NCI-H524 (cell line): ENCODE results near the gene PITPNM1.
"Not testable (repeated sequence)": the region's sequence is repeated elsewhere in the genome, so short reads cannot be mapped to it uniquely, and the experiment has no call there.

Experiments used
- DNase-seq, 2 experiments: peaks; one replicate each; lab custom pipeline; 2025; lab: John Stamatoyannopoulos, UW

PITPNM1 gene

DNA sequence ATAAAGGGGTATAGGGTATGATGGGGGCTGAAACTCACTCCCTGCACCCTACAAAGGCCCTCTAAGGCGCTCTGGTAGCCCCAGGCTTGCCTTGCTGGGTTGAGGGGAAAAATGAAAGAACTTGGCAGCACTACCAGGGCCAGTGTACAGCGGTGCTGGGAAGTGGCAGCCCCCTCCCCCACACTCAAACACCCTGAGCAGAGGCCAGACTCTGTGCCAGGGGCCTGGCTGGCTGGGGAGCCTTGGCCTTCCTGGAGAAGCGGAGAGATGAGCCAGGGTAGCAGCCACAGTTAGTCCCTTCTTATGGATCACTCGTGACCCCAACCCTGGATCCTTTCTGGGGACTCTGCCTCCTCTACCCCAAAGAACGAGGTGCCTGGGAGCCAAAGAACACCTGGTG lies 38.8 kb downstream of the PITPNM1 start:
- DNase-seq, result no peak

DNA sequence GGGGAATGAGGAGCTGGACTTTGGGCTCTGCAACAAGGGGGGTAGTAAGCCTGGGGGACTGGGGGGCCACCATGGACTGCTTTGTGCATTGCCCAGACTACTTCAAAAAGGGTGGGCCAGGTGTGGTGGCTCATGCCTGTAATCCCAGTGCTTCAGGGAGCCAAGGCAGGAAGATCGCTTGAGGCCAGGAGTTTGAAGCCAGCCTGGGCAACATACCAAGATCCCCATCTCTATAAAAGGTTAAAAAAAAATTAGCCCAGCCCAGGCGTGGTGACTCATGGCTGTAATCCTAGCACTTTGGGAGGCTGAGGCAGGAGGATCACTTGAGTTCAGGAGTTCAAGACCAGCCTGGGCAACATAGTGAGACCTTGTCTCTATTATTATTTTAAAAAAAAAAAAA lies 39.6 kb downstream of the PITPNM1 start:
- DNase-seq, result not testable (repeated sequence)

DNA sequence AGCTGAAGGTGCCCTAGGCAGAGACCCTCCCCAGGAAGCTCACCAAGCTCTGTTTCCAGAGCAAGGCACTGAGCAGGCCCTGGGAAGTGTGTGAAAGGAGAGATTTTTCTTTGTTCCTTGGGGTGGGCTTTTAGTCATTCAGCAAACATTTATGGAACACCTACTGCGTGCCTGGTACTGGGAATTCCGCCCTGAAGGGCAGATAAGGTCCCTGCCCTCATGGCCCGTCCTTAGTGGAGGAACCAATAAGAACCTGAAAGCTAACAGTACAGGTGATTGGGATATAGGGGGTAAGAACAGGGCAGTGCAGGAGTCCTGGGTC lies 40.0 kb downstream of the PITPNM1 start:
- DNase-seq, result no peak

DNA sequence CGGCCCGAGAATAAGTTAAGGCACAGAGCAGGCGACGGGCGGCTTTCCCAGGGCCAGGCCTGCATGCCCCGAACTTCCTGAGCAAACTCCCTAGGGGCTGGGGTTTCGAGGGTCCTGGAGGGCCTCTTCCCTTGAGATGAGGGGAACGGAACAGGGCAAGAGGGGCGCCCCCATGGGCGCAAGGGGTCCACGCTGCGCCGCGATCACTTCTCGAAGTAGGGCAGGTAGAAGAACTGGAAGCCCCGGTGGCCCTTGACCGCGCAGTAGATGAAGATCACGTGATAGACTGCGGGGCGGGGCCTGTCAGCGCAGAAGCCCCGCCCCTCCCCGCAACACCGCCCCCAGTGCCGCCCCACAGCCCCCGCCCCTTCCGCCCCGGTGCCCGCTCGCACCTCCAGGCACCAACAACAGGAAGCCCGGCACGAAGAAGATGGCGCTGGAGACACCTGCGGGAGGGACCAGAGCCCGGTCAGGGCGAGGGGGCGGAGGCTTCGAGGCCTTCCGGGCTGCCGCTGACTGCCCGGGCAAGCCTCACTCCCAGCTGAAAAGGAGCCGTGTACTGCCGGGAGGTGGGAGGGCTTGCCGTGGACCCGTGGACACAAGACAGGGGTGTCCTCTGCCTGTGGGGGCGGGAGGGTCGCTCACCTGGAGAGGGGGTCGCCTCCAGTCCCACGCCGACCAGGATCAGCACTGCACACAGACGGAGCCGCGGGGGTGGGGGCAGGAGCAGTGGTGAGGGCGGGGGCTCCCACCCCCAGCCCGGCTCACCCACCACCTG lies 40.6 kb downstream of the PITPNM1 start:
- peak; percentile 49 to 69 for DNase-seq

DNA sequence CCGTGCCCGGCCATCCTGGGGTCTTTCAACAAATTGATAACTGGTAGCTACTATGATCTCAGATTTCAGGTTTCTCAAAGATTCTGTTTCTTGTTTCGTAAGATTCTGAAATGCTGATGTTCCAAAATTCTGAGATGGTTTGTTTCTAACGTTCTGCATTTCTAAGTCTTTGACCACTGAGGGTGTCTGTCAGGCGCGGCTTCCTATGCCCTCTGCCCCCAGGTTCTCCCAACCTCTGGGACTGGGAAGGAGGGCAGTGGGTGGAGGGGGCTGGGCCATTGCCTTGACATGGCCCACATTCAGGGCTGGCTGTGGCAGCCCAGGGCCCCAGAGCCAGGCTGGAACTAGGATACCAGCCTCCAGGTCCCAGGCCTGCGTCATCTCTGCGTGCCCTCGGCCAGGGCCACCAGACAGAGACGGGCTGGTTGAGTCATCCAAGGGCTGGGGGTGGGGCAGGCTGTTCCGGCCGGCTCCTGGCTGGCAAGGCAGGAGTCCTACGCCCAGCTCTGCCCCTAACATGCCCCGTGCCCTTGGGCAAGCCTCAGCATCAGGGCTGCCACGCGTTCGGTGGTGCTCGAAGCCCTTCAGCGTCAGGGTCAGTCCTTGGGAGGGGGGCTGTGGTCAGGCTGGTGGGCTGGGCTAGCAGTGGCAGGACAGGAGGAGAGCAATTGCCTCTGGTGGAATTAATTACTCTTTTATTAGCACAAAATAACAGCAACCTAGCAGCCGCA lies 41.3 kb downstream of the PITPNM1 start:
- DNase-seq, result no peak

DNA sequence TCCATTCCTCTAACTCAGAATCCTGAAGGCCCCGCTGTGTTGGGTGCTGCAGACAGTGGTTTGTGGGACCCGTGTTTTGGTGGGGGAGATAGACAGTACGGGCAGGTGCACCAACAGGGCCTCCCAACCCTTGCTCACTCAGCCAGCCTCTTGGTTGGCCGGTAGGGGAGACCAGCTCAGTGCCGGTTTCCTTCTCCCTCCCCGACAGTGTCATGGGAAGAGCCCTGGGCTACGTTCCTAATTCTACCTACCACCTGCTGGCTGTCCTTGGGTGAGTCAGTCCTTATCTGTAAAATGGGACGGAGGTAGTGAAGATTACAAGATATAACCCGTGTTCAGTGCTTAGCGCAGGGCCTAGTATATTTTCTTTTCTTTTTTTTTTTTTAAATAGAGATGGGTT lies 42.0 kb downstream of the PITPNM1 start:
- no peak for DNase-seq

DNA sequence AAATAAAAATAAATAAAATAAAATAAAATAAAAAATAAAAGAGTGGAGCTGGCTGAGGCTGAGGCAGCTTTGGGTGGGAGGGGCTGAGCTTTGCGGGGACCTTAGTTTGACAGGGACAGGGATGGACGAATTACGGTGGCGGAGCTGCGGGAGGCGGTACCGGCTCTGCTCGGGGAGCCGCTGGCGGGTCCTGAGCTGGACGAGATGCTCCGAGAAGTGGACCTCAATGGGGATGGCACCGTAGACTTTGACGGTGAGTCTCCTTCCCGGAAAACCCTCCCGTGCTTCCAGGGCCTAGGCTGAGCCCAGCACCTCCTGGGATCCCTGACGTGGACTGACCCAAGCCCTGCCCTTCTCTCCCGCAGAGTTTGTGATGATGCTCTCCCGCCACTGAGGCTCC lies 46.9 kb downstream of the PITPNM1 start:
- DNase-seq, result no peak

DNA sequence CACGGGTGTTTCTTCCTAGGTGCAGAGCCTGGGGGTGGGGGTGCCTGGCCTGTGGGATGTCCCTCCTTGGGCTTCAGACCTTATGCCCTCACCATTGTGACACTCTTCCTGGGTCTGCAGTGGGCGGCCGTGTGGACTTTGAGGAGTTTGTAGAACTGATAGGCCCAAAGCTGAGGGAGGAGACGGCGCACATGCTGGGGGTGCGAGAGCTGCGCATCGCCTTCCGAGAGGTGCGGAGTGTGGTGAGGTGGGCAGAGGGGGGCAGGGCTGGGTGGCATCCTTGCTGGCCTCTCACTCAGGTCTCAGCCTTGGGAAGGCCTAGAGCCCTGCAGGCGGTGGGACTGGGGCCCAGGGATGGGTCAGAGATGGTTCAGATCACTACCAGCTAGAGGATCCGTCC lies 47.7 kb downstream of the PITPNM1 start:
- DNase-seq, result no peak

DNA sequence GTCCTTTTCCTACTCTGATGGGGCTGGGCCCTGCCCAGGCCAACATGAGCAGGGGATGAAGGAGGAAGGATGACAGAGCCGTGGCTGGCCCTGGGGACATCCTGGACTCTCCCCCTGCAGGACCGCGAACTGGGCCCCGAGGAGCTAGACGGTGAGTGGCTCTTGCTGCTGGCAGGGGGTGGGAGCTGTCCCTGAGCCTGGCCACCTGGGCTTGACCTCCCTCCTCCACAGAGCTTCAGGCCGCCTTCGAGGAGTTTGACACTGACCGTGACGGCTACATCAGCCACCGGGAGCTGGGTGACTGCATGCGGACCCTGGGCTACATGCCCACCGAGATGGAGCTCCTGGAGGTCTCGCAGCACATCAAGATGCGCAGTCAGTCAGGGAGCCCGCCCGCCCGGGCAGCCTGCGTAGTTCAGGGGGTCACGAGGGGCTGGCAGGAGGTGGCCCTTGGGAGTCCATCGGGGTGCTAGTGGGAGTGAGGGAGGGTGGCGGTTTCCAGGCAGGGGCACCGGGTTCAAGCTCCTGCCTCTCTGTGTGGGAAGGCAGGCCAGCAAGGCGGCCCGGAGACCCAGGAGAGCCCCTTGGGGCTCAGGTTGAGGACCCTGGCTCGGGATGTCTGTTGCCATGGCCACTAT lies 49.0 kb downstream of the PITPNM1 start:
- no peak for DNase-seq

DNA sequence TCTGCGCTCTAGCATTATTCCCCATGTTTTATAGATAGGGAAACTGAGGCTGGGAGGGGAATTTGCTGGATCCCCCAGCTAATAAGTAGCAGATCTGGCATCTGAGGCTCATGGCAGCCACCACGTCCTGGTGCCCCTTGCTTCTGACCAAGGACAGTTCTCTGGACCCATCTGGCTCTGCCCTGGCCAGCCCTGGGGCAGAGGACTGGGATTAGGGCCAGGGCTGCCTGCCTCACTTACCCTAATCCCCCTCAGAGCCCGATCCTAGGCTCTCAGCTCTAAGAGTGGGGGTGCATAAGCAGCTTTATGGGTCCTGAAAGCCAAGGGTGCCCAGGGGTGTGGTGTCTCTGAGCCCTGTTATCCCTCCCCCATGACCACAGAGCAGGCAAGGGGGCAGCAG lies 50.1 kb downstream of the PITPNM1 start, which contains the start of gene CABP4:
Gene CABP4, plus strand, starts transcription at position 301 of the 400 bp plus-strand sequence. Its CDS starts 70 bp downstream, at position 371.
- DNase-seq, result no peak

DNA sequence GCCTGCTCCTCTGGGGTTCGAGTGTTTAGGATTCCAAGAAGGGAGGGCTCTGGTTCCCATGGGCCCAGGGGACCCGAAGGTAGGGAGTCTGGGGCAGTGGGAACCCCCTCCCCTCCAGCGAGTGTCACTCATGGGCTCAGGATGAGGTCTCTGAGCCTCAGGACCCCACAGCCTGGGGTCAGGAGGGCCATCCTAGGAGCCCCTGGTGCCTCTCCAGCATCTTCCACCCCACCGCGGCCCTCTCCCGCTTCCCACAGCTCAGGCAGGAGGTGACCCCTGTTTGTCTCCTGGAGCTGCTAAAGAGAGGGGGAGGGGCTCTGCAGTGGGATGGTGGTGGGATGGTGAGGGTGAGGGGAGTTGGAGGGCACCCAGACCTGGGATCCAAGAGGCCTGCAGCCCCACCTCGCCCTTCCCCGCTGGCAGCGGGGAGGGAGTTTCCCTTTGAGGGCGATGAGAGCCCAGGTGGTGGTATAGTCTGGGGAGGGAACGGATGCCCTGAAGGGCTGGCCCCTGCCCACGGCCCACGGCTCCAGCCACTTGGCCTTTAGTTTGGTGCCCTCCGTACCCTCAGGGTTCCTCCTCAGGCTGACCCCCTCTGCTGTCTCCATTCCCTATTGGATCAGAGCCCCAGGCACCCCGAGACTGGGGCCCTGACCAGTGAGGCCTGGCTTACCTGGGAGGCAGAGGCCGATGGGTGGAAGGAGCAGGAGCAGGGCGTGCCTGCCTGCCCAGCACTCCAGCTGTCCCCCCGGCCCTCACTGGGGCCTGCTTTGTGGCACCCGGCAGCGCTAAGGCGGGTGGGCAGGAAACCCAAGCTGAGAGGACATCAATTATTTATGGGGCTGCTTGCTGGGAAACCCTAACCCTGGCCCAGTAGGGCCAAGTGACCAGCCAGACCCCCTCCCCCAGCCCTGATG lies 51.1 kb downstream of the PITPNM1 start:
- DNase-seq, result no peak

DNA sequence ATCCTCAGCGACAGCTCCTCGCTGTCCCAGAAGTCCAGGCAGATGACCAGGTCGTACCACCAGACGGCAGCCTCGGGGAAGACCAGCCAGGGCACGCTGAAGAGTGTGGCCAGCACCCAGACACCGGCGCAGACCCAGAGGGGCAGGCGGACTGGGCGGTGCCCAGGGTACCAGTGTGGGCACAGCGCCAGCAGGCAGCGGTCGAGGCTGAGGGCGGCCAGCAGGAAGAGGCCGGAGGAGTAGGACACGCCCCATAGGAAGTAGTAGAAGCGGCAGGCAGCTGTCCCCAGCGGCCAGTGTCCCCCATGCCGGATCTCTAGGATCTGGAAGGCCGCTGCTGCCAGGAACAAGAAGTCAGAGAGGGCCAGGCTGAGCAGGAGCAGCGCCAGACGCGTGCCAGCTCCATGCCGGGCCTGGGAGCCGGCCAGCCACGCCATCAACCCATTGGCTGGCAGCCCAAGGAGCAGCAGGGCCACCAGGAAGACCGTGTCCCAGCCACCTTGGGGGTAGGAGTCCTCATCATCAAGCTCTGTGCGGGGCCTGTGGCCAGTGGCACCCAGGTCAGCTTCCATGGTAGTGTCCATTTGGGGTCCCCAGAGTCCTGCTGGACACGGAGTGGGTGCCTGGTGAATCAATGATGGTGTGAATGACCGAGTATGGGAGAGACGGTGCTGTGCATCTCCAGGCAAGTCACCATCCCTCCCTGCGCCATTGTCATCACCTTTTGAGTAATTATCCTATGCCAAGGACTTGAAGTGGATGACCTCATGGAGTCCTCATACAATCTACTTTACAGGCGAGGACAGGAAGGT lies 52.8 kb downstream of the PITPNM1 start, which contains the start of gene GPR152:
Gene GPR152, minus strand, starts transcription at position 589 of the 812 bp plus-strand sequence. Its CDS starts 5 bp downstream, at position 584.
- no peak for DNase-seq

DNA sequence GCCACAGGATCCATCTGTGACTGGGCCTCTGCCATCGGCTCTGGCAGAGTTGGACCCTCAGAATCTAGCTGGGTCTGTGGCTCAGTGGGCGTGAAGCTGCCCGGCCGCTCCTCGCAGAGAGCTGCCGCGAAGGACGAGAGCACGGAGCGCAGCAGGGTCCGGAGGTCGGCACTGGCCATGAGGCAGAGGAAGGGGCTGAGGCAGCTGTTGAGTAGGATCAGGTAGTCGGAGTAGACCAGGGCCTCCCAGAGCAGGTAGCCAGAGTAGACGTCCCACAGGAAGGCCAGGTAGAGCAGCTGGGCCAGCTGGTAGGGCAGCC lies 53.5 kb downstream of the PITPNM1 start:
- no peak for DNase-seq

DNA sequence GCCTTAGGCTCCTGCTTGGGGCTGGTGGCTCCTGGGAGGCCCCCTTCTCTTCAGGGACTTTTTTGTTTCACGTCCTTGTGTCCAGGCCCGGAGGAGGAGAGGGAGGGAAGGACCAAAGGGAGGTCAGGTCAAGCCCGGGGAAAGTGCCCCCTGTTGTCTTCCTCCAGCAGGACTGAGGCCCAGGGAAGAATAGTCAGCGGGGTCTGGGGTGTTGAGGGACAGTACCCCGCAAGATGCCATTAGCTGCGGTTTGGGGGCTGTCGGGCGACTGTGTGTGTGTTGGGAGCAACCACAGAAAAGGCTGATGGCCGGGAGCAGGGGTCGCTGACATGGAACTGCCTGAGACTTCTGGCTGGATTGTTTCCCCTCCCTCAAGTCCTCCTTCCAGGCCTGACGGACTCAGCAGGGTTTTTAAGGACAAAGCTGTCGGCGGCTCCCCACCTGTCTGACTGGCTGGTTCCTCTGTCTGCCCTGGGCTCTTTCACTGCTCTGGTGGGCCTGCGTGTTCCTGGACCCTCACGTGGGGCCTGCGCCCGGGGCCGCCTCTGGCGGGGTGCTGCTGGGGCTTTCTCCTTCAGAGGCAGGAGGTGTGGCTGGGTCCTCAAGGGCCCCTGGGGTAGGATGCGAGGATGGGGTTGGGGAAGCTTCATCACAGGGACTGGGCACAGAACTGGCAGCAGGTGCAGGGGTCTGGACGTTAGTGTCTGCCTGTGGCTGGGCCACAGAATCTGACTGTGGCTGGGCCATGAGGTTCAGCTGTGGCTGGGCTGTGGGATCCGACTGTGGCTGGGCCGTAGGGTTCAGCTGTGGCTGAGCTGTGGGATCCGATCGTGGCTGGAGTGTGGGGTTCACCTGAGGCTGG lies 54.1 kb downstream of the PITPNM1 start:
- no peak for DNase-seq

DNA sequence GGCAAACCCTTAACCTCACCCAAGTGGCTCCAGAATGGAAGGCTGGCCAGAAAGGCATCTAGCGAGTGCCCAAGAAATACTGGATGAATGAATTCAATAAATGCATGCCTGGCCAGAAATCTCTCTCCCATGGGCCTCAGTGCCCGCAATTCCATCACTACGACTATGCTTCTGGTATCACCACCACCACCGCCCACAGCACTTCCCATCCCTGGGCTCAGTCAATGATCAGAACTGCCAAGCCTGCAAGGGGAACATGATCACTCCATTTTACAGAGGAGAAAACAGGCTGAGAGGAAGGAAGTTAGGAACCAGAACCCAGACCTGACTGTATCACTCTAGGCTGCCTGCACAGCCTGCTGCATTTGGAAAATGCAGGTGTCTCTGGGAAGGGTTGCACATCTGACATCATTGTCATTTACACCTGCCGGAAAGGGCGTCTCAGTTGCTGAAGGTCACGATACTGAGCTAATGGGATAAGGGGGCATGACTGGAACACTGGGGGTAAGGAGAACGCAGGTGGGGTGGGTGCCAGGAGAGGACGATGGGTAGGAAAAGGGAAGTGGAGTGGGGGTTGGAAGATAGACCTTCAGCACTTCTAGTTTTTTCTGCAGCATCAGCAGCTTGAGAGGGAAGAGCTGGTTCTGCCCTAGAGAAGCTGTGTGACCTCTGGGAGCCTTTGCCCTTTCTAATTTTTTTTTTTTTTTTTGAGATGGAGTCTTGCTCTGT lies 55.9 kb downstream of the PITPNM1 start:
- no peak for DNase-seq

DNA sequence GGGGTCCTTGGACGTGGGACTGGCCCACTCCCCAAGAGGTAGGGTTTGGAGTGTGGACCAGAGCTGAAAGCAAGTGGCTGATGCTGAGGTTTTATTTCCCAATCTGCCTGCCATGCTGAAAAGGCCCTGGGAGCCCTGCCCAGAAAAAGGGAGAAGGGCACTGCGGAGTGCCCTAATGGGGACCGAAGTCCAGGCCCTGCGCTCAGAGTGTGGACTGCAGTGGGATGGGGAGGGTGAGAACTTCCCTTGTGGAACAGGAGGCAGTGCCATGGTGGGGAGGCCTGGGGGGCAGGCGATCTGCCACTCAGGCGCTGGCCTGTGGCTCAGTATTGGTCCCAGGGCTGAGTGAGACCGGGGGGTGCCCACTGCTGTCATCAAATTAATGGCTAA lies 56.9 kb downstream of the PITPNM1 start:
- DNase-seq, result no peak

DNA sequence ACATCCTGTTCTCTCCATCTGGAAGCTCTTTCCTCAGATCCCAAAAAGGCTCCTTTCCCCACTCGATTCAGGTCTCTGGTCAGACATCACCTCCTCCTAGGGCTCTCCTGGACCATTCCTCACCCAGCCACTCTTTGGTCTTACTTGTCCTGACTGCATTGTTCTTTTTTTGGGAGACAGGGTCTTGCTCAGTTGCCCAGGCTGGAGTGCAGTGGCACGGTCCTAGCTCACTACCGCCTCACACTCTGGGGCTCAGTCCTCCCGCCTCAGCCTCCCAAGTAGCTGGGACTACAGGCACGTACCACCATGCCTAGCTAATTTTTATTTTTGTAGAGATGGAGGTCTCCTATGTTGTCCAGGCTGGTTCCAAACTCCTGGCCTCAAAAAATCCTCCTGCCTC lies 59.6 kb downstream of the PITPNM1 start:
- no peak for DNase-seq

DNA sequence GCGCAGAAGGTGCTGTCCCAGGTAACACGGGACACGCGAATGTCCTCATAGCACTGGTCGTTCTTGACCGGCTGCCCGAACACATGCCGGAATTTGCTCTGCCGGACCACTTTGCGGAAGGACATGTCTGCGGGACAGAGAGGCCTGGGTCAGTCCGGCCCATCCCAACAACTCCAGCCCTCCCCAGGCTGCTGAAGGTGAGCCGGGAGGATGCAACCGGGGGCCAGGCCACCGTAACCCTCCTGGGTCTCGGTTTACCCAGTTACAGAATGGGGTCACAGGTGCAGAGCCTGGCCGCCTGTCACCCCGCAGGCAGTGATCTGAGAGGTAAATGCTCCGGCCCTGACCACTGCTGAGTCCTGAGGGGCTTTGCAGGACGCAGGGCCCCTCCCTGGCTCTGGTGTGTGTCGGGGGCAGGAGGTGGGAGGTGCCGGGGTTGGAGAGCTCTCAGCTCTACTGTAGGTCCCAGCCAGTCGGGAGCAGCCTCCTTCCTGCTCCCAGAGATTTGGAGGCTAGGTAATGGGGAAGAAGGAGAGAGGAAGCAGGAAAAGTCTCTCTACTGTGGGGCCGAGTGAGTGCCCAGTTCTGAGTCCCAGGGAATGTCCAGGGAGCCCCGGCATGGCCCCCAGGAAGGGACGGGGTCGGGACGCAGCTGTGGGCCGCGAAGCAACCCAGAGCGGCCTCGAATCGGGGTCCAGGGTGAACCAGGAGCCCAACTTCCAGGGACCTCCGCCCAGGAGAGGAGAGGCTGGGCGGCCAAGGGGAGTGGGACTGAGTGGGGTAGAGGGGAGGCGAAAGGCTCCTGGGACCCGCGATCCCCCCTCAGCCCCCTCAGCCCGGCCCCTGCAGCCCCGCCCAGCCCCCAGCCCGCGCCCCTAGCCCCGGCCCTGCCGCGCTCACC lies 62.4 kb downstream of the PITPNM1 start:
- DNase-seq, result no peak
